Measurements from ENCODE around the gene TSSC4.

TSSC4 gene

DNA sequence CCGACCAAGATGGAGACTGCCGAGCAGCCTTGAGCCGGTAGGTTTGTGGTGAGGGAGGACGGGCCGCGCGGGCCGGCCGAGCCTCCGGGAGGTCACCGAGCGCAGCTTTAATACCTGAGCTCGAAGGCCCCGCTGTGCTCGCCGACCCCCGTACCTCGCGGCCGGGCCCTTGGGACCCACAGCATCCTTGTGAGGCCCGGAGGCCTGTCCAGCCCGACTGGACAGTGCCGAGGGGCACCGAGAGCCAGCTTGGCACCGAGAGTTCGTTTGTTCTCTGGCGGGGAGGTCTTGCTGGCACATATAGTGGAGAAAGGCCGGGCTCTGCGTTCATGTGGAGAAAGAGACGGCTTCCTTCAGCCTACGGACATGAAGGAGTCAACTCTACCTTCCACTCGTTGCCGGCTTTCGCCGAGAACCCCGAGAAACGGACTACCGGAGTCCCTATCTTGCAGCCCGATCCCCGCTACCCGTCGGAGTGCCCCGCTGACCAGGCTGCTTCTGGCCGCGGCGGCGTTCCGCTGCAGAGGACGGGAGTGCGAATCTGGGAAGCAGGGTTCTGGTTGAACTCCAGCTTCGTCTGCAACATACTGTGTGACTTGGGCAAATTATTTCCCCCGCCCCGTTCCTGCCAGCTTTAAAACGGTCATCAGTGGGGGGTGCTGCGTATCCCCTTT, 349 bp downstream of the TSSC4 start:
- DNase-seq (ENCODE audit: low read depth in 2 of 2) = no peak

DNA sequence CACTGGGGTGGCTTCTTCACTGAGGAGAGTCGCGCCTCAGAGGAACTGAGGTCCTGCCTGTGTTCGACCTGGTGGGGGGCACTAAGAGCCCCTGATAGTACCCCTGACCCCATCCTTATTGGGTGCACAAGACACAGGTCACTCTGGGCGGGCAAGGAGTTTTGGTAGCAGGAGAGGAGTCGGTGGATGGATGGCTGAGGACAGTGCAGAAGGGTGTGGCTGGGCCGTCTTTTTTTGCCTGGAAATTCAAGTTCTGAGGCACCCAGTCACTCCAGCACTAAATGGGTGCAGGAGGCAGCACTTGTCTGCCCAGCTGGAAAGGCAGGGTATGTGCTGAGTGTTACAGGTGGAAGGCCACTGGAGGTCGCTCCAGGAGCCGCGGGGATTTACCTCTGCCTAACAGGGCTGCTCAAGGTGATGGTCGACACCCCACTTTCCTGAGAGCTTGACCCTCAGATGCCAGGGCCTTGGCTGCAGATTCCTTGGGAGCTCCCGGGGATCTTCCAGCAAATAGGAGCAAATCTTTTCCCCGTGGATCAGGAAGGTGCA, 960 bp downstream of the TSSC4 start:
- DNase-seq (ENCODE audit: low read depth in 2 of 2) = no peak

DNA sequence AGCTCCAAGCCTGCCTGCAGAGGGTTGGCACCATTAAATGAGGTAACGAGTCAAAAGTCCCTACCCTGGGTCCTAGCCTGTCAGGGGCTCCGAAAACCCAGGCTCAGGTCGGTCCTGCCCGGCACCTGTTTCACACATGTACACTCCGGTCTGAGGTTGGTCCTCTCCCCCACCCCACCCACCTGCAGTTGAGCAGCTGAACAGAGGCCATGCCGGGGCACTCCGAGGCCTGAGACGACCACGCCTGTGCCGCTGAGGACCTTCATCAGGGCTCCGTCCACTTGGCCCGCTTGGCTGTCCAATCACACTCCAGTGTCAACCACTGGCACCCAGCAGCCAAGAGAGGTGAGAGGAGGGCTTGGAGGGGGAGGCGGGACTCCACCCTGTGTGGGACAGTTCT, 1.6 kb downstream of the TSSC4 start:
- DNase-seq (ENCODE audit: low read depth in 2 of 2) = no peak

GRCh38 chr11:2402890-2403645, 2.5 kb downstream of the TSSC4 start:
- no peak for DNase-seq (ENCODE audit: low read depth in 2 of 2)

GRCh38 chr11:2404735-2405196, 4.2 kb downstream of the TSSC4 start:
- no peak for DNase-seq (ENCODE audit: low read depth in 2 of 2)

DNA sequence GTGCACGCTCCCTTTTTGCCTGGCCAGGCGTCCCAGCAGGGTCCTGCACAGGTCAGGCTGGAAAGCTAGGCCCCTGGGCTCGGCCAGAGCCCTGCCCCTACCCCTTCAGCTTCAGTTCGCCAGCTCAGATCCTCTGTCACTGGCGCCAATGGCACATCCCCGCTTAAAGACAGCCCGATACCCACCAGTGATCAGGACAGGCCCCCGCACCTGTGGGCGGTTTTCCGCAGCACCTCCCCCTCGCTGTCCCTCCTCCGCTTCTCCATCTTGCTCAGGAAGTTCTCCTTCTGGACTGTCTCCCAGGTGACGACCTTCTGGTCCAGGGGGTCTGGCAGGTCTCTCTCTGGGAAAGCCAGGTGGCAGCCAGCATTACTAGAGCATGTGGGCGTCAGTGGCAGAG, 5.9 kb downstream of the TSSC4 start:
- no peak for DNase-seq (ENCODE audit: low read depth in 2 of 2)

- no peak for DNase-seq (ENCODE audit: low read depth in 2 of 2)
Observed at GRCh38 chr11:2406878-2407410, 6.4 kb downstream of the TSSC4 start.

- no peak for DNase-seq (ENCODE audit: low read depth in 2 of 2)
Observed at GRCh38 chr11:2408671-2409070, 8.1 kb downstream of the TSSC4 start.

- DNase-seq (ENCODE audit: low read depth in 2 of 2) = no peak
Observed at GRCh38 chr11:2409126-2409525, 8.6 kb downstream of the TSSC4 start.

- no peak for DNase-seq (ENCODE audit: low read depth in 2 of 2)
Observed at GRCh38 chr11:2409611-2410468, 9.3 kb downstream of the TSSC4 start.

DNA sequence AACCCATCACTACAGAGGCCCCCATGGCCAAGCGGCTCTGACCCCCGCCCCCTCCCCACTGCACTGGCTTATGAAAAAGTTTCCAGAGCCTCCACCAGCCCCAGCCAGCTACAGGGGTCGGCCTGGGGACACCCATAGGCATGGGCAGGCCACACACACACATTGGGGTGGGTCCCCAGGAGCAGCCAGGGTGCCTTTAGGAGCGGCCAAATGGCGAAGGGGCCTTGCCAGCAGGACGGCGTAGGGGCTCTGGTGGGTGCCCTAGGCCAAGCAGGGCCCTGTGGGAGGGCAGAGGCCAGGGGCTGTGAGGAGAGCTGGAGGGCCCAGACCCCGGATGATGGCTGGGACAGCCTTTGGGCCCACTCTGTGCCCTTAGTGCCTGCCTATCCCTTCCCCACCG, 10.1 kb downstream of the TSSC4 start:
- DNase-seq (ENCODE audit: low read depth in 2 of 2) = no peak

- no peak for DNase-seq (ENCODE audit: low read depth in 2 of 2)
Observed at GRCh38 chr11:2411446-2412305, 11.1 kb downstream of the TSSC4 start.

DNA sequence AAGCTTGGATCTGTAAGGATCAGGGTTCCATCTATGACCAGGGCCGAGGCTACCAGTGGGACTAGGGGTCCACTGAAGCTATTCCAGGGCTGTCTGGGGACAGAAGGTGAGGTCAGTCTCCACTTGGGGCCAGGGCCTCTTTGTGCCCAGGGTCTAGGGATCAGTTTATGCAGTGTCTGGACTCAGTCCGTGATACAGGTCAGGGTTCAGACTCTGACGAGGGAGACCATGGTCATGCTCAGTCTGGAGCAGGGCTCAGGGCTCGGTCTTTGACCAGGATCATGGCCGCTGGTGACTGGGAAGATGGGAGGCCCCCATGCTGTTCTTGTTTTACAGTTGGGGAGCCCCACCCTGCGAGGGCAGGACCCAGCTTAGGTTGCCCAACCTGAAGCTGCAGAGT, 11.8 kb downstream of the TSSC4 start:
- no peak for DNase-seq (ENCODE audit: low read depth in 2 of 2)

DNA sequence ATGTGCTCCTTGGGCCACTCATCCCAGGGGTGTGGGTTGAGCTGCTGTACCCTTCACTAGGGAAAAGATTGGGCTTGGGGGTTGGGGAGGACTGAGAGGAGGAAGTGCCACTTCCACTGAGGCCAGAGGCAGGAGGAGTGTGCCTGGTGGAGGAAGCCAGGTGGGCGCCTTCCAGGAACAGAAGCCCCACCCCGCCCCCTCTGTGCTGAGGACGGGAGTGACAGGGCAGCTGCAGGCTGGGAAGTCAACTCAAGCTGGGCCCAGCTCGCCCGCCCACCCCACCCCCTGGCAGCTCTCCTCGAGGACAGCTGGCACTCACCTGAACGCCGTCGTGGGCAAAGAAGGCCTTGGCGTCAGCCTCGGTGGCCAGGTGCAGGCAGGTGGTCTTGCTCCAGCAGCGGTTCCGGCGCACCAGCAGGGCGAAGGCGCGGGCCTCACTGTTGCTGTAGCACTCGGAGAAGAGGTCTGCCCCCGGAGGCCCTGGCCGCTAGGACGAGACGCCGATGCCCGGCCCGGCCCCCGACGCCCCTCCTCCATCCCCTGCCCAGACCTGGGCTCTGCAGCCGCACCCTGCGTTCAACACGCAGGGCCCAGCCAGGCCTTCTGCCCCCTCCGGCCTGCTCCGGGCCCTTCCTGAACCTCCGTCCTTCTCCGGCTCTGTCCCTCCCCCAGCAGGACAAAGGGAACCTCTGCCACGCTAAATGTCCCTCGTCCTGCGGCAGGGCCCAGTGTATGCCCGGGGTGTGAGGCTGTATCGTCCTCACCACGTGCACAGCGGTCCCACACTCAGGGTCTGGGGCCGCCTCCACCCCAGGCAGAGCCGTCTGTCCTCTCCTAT, 13.4 kb downstream of the TSSC4 start:
- no peak for DNase-seq (ENCODE audit: low read depth in 2 of 2)

- no peak for DNase-seq (ENCODE audit: low read depth in 2 of 2)
Observed at GRCh38 chr11:2414616-2415015, 14.1 kb downstream of the TSSC4 start.

GRCh38 chr11:2415171-2415570, 14.6 kb downstream of the TSSC4 start:
- no peak for DNase-seq (ENCODE audit: low read depth in 2 of 2)

DNA sequence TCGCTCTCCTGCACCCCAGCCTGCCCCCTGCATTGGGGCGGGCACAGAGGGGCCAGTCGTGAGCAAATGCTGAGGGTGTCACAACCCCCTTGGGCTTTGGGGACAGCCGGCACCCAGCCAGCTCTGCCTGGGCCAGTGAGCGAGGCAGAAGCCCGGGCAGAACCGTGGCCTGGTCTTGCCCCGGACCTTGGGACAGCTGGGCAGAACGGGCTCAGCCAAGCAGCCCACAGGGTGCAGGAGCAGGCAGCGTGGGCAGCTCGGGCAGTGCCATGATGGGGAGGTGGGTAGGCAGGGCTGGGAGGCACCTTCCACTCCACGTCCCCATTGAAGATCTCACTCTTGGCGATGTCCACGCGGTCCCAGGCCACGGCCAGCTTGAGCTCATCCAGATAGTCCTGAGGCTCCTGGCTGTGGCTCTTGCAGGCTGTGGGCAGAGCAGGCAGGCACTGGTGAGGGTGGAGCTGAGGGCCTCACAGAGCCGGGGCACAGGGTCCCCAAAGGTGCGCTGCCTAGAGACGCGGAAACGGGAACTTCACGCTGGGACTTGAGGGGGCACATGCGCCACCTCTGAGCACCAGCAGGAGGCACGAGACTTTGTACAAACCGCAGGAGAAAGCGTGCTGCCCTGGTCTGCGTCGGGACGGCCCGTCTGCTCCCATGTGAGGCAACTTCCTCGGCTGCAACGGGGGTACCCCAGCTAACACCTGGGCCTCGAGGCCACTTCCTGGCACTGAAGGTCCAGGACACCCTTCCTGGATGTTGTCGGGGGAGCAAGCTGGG, 15.2 kb downstream of the TSSC4 start:
- no peak for DNase-seq (ENCODE audit: low read depth in 2 of 2)

- DNase-seq (ENCODE audit: low read depth in 2 of 2) = no peak
Observed at GRCh38 chr11:2416765-2417164, 16.2 kb downstream of the TSSC4 start.

All from stimulated activated CD4-positive, alpha-beta T cell treated with anti-CD3 and anti-CD28 coated beads, Interleukin-1b, Interleukin-23, amount 100 ng/mL, for 1 hour (primary cell).